Measurements from ENCODE around the gene HIPK3.

Gene HIPK3

DNA sequence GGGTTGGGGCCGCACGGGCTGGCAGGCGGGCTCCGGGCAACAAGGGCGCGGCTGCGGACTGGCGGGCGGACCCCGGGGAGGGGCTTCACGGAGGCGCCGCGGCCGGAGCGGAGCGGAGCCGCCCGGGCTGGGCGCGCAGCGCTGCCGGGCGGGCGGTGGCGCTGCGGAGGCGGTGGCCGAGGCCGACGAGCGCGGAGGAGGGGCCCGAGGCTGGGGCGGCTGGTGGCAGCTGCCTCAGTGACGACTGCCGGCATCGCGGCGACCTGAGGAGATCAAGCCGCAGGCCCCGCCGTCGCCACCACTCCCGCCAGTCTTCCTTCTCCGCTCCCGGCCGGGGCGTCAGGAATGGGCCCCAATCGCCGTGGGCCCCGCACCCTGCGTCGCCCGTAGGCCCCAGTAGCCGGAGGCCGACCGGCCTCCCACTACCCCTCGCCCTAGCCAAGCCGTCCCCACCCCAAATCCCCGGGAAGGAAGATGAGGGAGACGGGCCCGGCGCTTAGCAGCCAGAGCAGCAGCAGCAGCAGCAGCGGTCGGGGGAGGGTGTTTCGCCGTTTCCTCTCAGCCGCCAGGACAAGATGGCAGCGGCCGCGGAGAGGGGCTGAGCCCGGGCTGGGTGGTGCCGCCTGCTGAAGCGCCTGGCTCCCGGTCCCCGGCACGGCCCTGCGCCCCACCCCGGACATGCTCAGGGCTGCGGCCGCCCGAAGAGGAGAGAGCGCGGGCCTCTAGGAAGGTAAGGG is at the start of gene HIPK3:
TSS of gene HIPK3 (plus strand) at position 222 of the 737 bp plus-strand sequence.
- Histone ChIP-seq H3K9me2 (replicated peaks; ENCODE audit: control insufficient read depth, low read length) (no peaks in the 10 kb centered on the region), H3K4me3 (ENCODE audit: low read length) (peak within 1 kb of the TSS; percentile 90), H3K4me2 (ENCODE audit: low read length) (peak within 1 kb of the TSS; percentile 90), H3F3A (ENCODE audit: control insufficient read depth, insufficient read depth) (no peaks in the 10 kb centered on the region), H3K4me1 (ENCODE audit: control insufficient read depth, low read length) (peaks cover 32% of the 10 kb centered on the region), H3K27me3 (ENCODE audit: control insufficient read depth, low read length) (no peaks in the 10 kb centered on the region), H3K9me3 (ENCODE audit: control insufficient read depth, insufficient read depth, low read length) (no peaks in the 10 kb centered on the region), H3K79me2 (ENCODE audit: control insufficient read depth, low read length) (peaks cover 52% of the 10 kb centered on the region), H3K27ac (ENCODE audit: low read depth, low read length) (peak within 1 kb of the TSS; percentile 87), H3K36me3 (ENCODE audit: control insufficient read depth, low read length) (peaks cover 7% of the 10 kb centered on the region; the same call in 1 of the 2 replicates), H4K20me1 (ENCODE audit: control insufficient read depth, insufficient read depth, low read depth, low read length) (peaks cover 6% of the 10 kb centered on the region; the same call in 1 of the 2 replicates)
- no peak for TF ChIP-seq EZH2phosphoT487 (IDR thresholded peaks at IDR 0.05; ENCODE audit: borderline replicate concordance, low read length)
- TF ChIP-seq, protein P1, sequence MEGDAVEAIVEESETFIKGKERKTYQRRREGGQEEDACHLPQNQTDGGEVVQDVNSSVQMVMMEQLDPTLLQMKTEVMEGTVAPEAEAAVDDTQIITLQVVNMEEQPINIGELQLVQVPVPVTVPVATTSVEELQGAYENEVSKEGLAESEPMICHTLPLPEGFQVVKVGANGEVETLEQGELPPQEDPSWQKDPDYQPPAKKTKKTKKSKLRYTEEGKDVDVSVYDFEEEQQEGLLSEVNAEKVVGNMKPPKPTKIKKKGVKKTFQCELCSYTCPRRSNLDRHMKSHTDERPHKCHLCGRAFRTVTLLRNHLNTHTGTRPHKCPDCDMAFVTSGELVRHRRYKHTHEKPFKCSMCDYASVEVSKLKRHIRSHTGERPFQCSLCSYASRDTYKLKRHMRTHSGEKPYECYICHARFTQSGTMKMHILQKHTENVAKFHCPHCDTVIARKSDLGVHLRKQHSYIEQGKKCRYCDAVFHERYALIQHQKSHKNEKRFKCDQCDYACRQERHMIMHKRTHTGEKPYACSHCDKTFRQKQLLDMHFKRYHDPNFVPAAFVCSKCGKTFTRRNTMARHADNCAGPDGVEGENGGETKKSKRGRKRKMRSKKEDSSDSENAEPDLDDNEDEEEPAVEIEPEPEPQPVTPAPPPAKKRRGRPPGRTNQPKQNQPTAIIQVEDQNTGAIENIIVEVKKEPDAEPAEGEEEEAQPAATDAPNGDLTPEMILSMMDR (IDR thresholded peaks at IDR 0.05; ENCODE audit: low read depth, low read length, poor library complexity, severe bottlenecking) = no peak

DNA sequence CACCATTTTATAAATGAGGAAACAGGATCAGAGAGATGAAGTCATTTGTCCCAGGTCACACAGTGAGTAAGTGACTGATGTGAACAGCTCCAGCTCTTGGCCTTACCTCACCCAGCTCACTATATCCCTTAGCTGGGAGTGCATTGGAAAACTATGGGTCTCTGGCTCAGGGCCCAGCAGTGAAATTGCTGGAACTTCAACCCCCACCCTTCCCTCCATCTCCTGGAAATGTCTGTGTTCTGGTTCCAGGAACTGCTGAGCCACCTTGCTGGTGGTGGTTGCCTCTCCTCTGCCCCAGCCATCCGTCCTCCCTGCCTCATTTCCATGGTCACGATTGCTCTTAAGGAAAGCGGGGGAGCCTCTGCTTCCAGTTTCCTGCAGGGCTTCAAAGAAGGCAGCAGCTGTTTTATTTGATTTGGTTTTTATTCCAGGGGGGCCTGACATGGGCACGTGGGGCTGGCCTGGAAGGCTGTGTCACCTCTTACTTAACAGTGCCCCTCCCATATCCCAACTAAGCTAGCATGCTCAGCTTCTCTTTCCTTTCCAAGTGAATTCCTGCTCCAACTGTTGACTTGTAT is 49.7 kb upstream of the HIPK3 start:
- Histone ChIP-seq H3K27me3 (ENCODE audit: control insufficient read depth, low read length) (no peaks in the 10 kb centered on the region), H3K79me2 (ENCODE audit: control insufficient read depth, low read length) (no peaks in the 10 kb centered on the region), H3K4me3 (ENCODE audit: low read length) (no peak overlapping the region), H3K4me2 (ENCODE audit: low read length) (no peak overlapping the region), H3K9me2 (replicated peaks; ENCODE audit: control insufficient read depth, low read length) (no peaks in the 10 kb centered on the region), H3F3A (ENCODE audit: control insufficient read depth, insufficient read depth) (no peaks in the 10 kb centered on the region), H3K9me3 (ENCODE audit: control insufficient read depth, insufficient read depth, low read length) (no peaks in the 10 kb centered on the region), H3K27ac (ENCODE audit: low read depth, low read length) (no peak overlapping the region), H3K4me1 (ENCODE audit: control insufficient read depth, low read length) (no peaks in the 10 kb centered on the region), H3K36me3 (ENCODE audit: control insufficient read depth, low read length) (no peaks in the 10 kb centered on the region), H4K20me1 (ENCODE audit: control insufficient read depth, insufficient read depth, low read depth, low read length) (no peaks in the 10 kb centered on the region)
- no peak for TF ChIP-seq EZH2phosphoT487 (IDR thresholded peaks at IDR 0.05; ENCODE audit: borderline replicate concordance, low read length)
- TF ChIP-seq, protein P1 (IDR thresholded peaks at IDR 0.05; ENCODE audit: low read depth, low read length, poor library complexity, severe bottlenecking) = no peak

DNA sequence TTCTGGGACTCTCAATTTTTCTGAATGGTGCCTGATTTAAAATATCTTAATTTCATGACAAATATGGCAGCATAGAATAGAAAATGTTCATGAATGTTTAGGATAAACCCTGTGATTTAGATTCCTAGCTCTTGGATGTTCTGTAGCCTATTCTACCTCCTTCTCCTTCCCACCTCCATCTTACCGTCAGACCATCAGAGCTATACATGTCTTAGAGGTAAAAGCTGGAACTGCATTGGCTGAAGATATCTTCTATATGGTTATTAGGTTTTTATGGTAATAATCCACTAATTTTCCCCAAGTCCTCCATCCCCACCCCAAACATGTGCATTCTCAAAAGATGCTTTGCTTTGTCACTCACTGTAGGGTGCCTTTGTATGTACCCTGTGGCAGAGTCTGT is 49.0 kb upstream of the HIPK3 start:
- no peaks in the 10 kb centered on the region for H3K36me3 ChIP-seq (ENCODE audit: control insufficient read depth, low read length)
- no peaks in the 10 kb centered on the region for H3K9me2 ChIP-seq (replicated peaks; ENCODE audit: control insufficient read depth, low read length)
- H3K27me3 ChIP-seq (ENCODE audit: control insufficient read depth, low read length) = no peaks in the 10 kb centered on the region
- no peaks in the 10 kb centered on the region for H3F3A ChIP-seq (ENCODE audit: control insufficient read depth, insufficient read depth)
- H3K4me2 ChIP-seq (ENCODE audit: low read length) = no peak overlapping the region
- no peak overlapping the region for H3K4me3 ChIP-seq (ENCODE audit: low read length)
- no peaks in the 10 kb centered on the region for H4K20me1 ChIP-seq (ENCODE audit: control insufficient read depth, insufficient read depth, low read depth, low read length)
- no peaks in the 10 kb centered on the region for H3K9me3 ChIP-seq (ENCODE audit: control insufficient read depth, insufficient read depth, low read length)
- H3K79me2 ChIP-seq (ENCODE audit: control insufficient read depth, low read length) = no peaks in the 10 kb centered on the region
- TF ChIP-seq EZH2phosphoT487 (IDR thresholded peaks at IDR 0.05; ENCODE audit: borderline replicate concordance, low read length) = no peak
- TF ChIP-seq, protein P1 (IDR thresholded peaks at IDR 0.05; ENCODE audit: low read depth, low read length, poor library complexity, severe bottlenecking) = no peak
- no peaks in the 10 kb centered on the region for H3K4me1 ChIP-seq (ENCODE audit: control insufficient read depth, low read length)
- H3K27ac ChIP-seq (ENCODE audit: low read depth, low read length) = no peak overlapping the region

Data from DOHH2 (cell line).